NCI-H524 treated with DMSO at 0.1 percent for 48 hours (cell line): Measurements from ENCODE around the gene GXYLT2.
A peak's percentile ranks its signal among the peaks of the same experiment; 100 is the strongest.
"Not testable (repeated sequence)": the region's sequence is repeated elsewhere in the genome, so short reads cannot be mapped to it uniquely, and the experiment has no call there.

ENCODE experiments used
- DNase-seq: peaks from one replicate; lab custom pipeline; 2025; lab: John Stamatoyannopoulos, UW

The GXYLT2 gene

GRCh38 chr3:72973786-72974185 is 85.9 kb downstream of the GXYLT2 start:
- DNase-seq, result no peak

DNA sequence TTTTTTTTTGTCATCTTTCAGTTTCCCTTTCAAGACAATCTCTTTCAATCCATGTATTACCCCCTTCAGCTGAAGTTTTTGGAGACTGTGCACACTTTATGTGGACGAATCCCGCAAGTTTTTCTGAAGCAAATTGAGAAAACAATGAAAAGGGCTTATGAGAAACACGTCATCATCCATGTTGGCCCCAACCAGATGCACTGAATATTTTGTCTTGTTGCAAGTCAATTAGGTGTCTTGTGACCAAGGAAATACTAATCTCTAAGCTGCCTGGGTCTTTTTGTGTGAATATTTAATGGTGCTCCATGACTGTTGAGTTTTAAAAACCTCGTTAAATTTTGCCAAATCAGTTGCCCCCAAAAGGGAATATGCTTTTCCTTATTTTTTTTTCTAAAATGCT is 87.1 kb downstream of the GXYLT2 start:
- no peak for DNase-seq

DNA sequence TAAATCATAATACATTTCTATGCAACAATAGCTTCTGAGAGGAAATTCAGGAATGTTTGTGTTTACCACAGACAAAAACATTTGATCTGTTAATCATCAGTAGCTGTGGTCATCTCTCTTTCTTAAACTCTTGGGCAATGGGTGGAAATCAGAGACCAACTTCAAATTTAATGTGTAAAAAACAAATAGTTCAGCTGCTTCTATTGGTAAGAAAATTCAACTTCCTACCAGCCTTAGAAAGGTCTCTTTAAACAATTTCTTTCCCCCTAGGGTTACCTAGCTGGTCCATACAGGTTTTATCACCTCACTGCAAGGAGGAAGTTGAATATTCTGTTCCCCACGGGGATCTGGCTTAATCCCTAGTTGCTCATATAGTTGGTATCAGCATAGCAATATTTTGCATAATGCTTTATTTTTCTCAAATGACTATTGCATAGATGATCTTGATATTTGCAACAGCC is 88.5 kb downstream of the GXYLT2 start:
- no peak for DNase-seq

GRCh38 chr3:72977060-72977808 is 89.4 kb downstream of the GXYLT2 start:
- no peak for DNase-seq

- no peak for DNase-seq
Measured at GRCh38 chr3:72982609-72983366, 94.9 kb downstream of the GXYLT2 start.

GRCh38 chr3:72985576-72985975 is 97.7 kb downstream of the GXYLT2 start:
- DNase-seq, result no peak

- DNase-seq, result no peak
Measured at GRCh38 chr3:72990701-72991395, 103.0 kb downstream of the GXYLT2 start.

- DNase-seq, result no peak
Measured at GRCh38 chr3:72991522-72991921, 103.7 kb downstream of the GXYLT2 start.

GRCh38 chr3:72993391-72993790 is 105.5 kb downstream of the GXYLT2 start:
- no peak for DNase-seq

- no peak for DNase-seq
Measured at GRCh38 chr3:72995337-72995736, 107.5 kb downstream of the GXYLT2 start.

- DNase-seq, result no peak
Measured at GRCh38 chr3:72996121-72996472, 108.3 kb downstream of the GXYLT2 start.

DNA sequence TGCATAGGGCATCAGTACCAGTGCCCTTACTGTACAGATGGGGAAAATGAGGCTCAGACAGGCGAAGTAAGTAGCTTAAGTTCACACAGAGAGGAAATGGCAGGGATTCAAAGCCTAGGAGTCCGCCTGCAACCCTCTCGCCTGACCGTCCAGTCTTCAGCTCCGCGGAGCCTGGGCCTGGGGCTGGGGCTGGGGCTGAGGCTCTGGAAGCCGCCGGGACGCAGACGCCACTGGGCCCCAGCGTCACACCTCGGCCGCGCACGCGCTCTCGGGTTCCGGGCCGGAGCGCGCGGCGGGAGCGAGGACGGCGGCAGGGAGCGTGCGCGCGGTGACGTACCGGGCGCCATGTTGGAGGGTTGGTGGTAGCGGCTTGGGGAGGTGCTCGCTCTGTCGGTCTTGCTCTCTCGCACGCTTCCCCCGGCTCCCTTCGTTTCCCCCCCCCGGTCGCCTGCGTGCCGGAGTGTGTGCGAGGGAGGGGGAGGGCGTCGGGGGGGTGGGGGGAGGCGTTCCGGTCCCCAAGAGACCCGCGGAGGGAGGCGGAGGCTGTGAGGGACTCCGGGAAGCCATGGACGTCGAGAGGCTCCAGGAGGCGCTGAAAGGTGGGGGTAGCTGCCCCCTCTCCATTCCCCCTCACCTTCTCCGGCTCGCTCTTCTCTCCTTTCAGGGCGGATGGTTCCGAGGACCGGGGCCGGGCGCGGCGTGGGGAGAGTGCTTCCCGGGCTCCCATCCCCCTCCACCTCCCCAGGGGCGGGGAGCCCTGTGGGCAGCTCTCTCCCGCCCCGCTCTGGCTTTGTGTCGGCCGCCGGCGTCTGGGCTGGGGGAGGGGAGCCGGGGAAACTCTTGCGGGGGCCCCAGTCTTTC is 108.9 kb downstream of the GXYLT2 start, which contains the start of gene PPP4R2:
PPP4R2 (plus strand) TSS at position 339 of the 861 bp plus-strand sequence; CDS start at position 566, 227 bp downstream.
- DNase-seq, result peak; percentile 32

GRCh38 chr3:72997421-72997961 is 109.6 kb downstream of the GXYLT2 start:
- no peak for DNase-seq

GRCh38 chr3:72998466-72998865 is 110.6 kb downstream of the GXYLT2 start:
- DNase-seq, result no peak

- no peak for DNase-seq
Measured at GRCh38 chr3:72999951-73000350, 112.1 kb downstream of the GXYLT2 start.

DNA sequence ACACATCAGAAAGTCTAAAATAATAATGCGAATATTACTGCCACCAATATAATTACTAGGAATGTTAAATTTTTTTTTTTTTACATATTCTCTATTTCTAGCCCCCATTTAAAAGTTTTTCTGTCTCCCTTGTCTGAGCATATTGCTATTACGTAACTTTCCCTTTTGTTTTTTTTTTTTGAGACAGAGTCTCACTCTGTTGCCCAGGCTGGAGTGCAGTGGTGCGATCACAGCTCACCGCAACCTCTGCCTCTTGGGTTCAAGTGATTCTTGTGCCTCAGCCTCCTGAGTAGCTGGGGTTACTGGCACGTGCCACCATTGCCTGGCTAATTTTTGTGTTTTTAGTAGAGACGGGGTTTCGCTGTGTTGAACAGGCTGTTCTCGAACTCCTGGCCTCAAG is 115.2 kb downstream of the GXYLT2 start:
- DNase-seq, result not testable (repeated sequence)

GRCh38 chr3:73004316-73004715 is 116.5 kb downstream of the GXYLT2 start:
- no peak for DNase-seq

- DNase-seq, result no peak
Measured at GRCh38 chr3:73007992-73008712, 120.3 kb downstream of the GXYLT2 start.

GRCh38 chr3:73009008-73009407 is 121.2 kb downstream of the GXYLT2 start:
- DNase-seq, result no peak

- no peak for DNase-seq
Measured at GRCh38 chr3:73009750-73010149, 121.9 kb downstream of the GXYLT2 start.

- DNase-seq, result no peak
Measured at GRCh38 chr3:73010158-73010557, 122.3 kb downstream of the GXYLT2 start.
